Endothelial cell of umbilical vein (primary cell): ENCODE measurements around the gene BPTF. TPM values are rescaled to one million over a fixed set of nuclear protein-coding genes. Genes with fewer than 3 reads are reported as not detected.

Experiments
- BruUV-seq: library from RNA; stranded (reverse); fragments of 400-500 nt; replicated peaks from 2 replicates; lab custom pipeline; 2021; lab: Mats Ljungman, UMichigan
- CTCF ChIA-PET: fragments of 300-600, 350-600 bp; sonication (Branson Sonifier 250); formaldehyde crosslinking; loops from one replicate; lab custom pipeline; 2021; ENCODE audit warnings: antibody characterized with exemption, inconsistent platforms; lab: Charles Lee
- POLR2A ChIA-PET: fragments of 300-600, 350-600 bp; sonication (Branson Sonifier 250); formaldehyde crosslinking; loops from one replicate; lab custom pipeline; 2021; ENCODE audit warnings: antibody characterized with exemption, inconsistent platforms; lab: Charles Lee
- DNase-seq: peaks from one replicate; pipeline ENCODE4 v3.0.0-alpha.2; 2011; ENCODE audit warnings: low read depth, low spot score
- FAIRE-seq: peaks from 2 replicates; lab custom pipeline; 2011; peaks lifted over from hg19 to GRCh38; lab: Jason Lieb, UNC
- H2AFZ ChIP-seq: 2 replicates; pipeline ENCODE4 v1.6.0; 2012; ENCODE audit warnings: low read depth, low read length, control low read depth, inconsistent platforms
- H3K27ac ChIP-seq: 2 replicates; pipeline ENCODE4 v1.5.1; 2011; ENCODE audit warnings: low read depth, mild to moderate bottlenecking, control low read depth, low read length, moderate library complexity; ENCODE audit not compliant: insufficient read depth
- H3K27me3 ChIP-seq, 2 experiments: 2 replicates each; pipeline versions ENCODE4 v1.6.0 to v1.6.1; 2011; ENCODE audit warnings: low read length in 2 of 2, mixed read lengths in 1 of 2; ENCODE audit not compliant: control insufficient read depth in 2 of 2, insufficient read depth in 2 of 2
- H3K36me3 ChIP-seq, 2 experiments: 2 replicates in 1 of 2; 3 replicates in 1 of 2; pipeline ENCODE4 v1.5.1; 2011; ENCODE audit warnings: low read length in 2 of 2, mild to moderate bottlenecking in 1 of 2, moderate library complexity in 1 of 2; ENCODE audit not compliant: control insufficient read depth in 2 of 2, insufficient read depth in 2 of 2; ENCODE audit errors: extremely low read depth in 1 of 2
- H3K4me1 ChIP-seq: 3 replicates; pipeline ENCODE4 v1.5.1; 2011; ENCODE audit warnings: mild to moderate bottlenecking, low read length; ENCODE audit not compliant: control insufficient read depth, insufficient read depth; ENCODE audit errors: extremely low read depth
- H3K4me2 ChIP-seq: 2 replicates; pipeline ENCODE4 v1.6.1; 2011; ENCODE audit warnings: low read length, control low read depth, mixed read lengths; ENCODE audit not compliant: insufficient read depth
- H3K4me3 ChIP-seq, 3 experiments: fragments of 200-600 bp in 1 of 3; sonication (generic), shearing (Covaris generic) in 1 of 3; replicated peaks in 1 of 3; 2 replicates each; pipeline ENCODE4 v1.5.1; 2011 to 2016; ENCODE audit warnings: control low read depth in 3 of 3, low read length in 3 of 3, mild to moderate bottlenecking in 2 of 3, inconsistent platforms in 1 of 3, low read depth in 1 of 3, moderate library complexity in 1 of 3; ENCODE audit not compliant: insufficient read depth in 1 of 3
- H3K79me2 ChIP-seq: 2 replicates; pipeline ENCODE4 v1.6.0; 2012; ENCODE audit warnings: low read length, inconsistent platforms; ENCODE audit not compliant: control insufficient read depth, insufficient read depth
- H3K9ac ChIP-seq: replicated peaks from 2 replicates; pipeline ENCODE3; 2011; ENCODE audit warnings: low read length, control low read depth; ENCODE audit not compliant: insufficient read depth; ENCODE audit errors: extremely low read depth
- H3K9me1 ChIP-seq: replicated peaks from 3 replicates; pipeline ENCODE4 v1.6.0; 2011; ENCODE audit warnings: mild to moderate bottlenecking, low read length; ENCODE audit not compliant: control insufficient read depth, insufficient read depth; ENCODE audit errors: extremely low read depth
- H3K9me3 ChIP-seq: replicated peaks from 2 replicates; pipeline ENCODE4 v1.5.1; 2012; ENCODE audit warnings: low read length, inconsistent platforms; ENCODE audit not compliant: control insufficient read depth, insufficient read depth
- H4K20me1 ChIP-seq: replicated peaks from 2 replicates; pipeline ENCODE3; 2011; ENCODE audit warnings: mild to moderate bottlenecking, low read length; ENCODE audit not compliant: control insufficient read depth, insufficient read depth; ENCODE audit errors: extremely low read depth
- CTCF ChIP-seq, 2 donors: IDR thresholded peaks; 1 replicate in 1 of 2; 2 replicates in 1 of 2; pipeline ENCODE4 v1.5.1; 2011; ENCODE audit warnings: low read length in 2 of 2, mild to moderate bottlenecking in 2 of 2, moderate library complexity in 2 of 2, control low read depth in 1 of 2, inconsistent platforms in 1 of 2, low read depth in 1 of 2; ENCODE audit not compliant: insufficient read depth in 1 of 2; ENCODE audit errors: extremely low read depth in 1 of 2
- EZH2 ChIP-seq: IDR thresholded peaks from 2 replicates; pipeline ENCODE4 v1.6.1; 2012; ENCODE audit warnings: borderline replicate concordance, low read depth, mild to moderate bottlenecking, moderate library complexity, low read length, inconsistent platforms; ENCODE audit not compliant: severe bottlenecking
- FOS ChIP-seq: IDR thresholded peaks from 2 replicates; pipeline ENCODE4 v1.6.1; 2011; ENCODE audit warnings: mild to moderate bottlenecking, low read length, moderate library complexity, borderline replicate concordance; ENCODE audit not compliant: insufficient read depth
- GATA2 ChIP-seq: IDR thresholded peaks from 2 replicates; pipeline ENCODE4 v1.7.0; 2011; ENCODE audit warnings: low read depth, mild to moderate bottlenecking, moderate library complexity, mixed read lengths, low read length; ENCODE audit not compliant: insufficient read length, insufficient read depth
- JUN ChIP-seq: IDR thresholded peaks from 2 replicates; pipeline ENCODE4 v1.6.1; 2011; ENCODE audit warnings: borderline replicate concordance, low read depth; ENCODE audit not compliant: insufficient read length, insufficient read depth
- MYC ChIP-seq: IDR thresholded peaks from one replicate; pipeline ENCODE4 v1.6.1; 2011; ENCODE audit warnings: mild to moderate bottlenecking, low read depth, low read length
- POLR2A ChIP-seq: IDR thresholded peaks from 2 replicates; pipeline ENCODE4 v1.6.1; 2012; ENCODE audit warnings: low read depth, mild to moderate bottlenecking, control low read depth, low read length
- POLR2AphosphoS5 ChIP-seq: IDR thresholded peaks from 2 replicates; pipeline ENCODE4 v1.6.1; 2012; ENCODE audit warnings: low read depth, mild to moderate bottlenecking, control low read depth, low read length, moderate library complexity; ENCODE audit not compliant: insufficient read depth
- dilution Hi-C: fragments of 300-500 bp; cut with MboI; formaldehyde crosslinking; loops from one replicate; pipeline ENCODE4 v1.15.0; 2019; ENCODE audit warnings: low sequenced_read_pairs; ENCODE audit not compliant: extremely low pct_ligation_motif_present
- intact Hi-C: fragments of 100-400 bp; cut with micrococcal nuclease; formaldehyde crosslinking; loops from one replicate; pipeline ENCODE4 v1.10.0; 2022
- polyA plus RNA-seq, 4 experiments: library from polyadenylated mRNA; depleted of rRNA in 3 of 4; stranded (reverse) in 3 of 4; unstranded in 1 of 4; fragments of >200 nt; gene quantifications; 2 replicates each; pipeline versions ENCODE4 v1.2.1 to v1.2.3, GENCODE V29; 2011 to 2012; ENCODE audit warnings: missing spikeins in 1 of 4
- total RNA-seq: library from RNA; stranded (reverse); gene quantifications from 2 replicates; pipeline ENCODE4 v1.2.3, GENCODE V29; 2021
- TF ChIP-seq, protein P1 (sequence below): IDR thresholded peaks from 2 replicates; pipeline ENCODE4 v1.6.1; 2011; ENCODE audit not compliant: insufficient read depth, insufficient read length

Gene BPTF
- total and polyA plus RNA-seq, 2 donors (not counting 3 experiments of a cell fraction or from before 2014, with no cell fraction given): 41.0 to 88.1 TPM

- H3K4me2 ChIP-seq: no peak overlapping the region
- H3K4me1 ChIP-seq: no peaks in the 10 kb centered on the region
- no peak overlapping the region for H3K9ac ChIP-seq
- no peaks in the 10 kb centered on the region for H3K9me1 ChIP-seq
- FAIRE-seq (no peak), DNase-seq (no peak)
- dilution Hi-C loops (no loop called here), intact Hi-C loops (no loop called here)
- no TSS peak for BruUV-seq
- no peak overlapping the region for H3K4me3 ChIP-seq
- TF ChIP-seq MYC (no peak), GATA2 (no peak), EZH2 (no peak), POLR2A (no peak), FOS (no peak), POLR2AphosphoS5 (no peak), CTCF (IDR thresholded peaks at IDR 0.05; ENCODE audit: extremely low read depth in 1 of 2, insufficient read depth in 1 of 2, low read depth in 1 of 2, low read length in 2 of 2) (no peak), JUN (no peak)
- TF ChIP-seq, protein P1, sequence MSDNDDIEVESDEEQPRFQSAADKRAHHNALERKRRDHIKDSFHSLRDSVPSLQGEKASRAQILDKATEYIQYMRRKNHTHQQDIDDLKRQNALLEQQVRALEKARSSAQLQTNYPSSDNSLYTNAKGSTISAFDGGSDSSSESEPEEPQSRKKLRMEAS: no peak
- no peak overlapping the region for H3K27ac ChIP-seq
- ChIA-PET CTCF (no interaction called here), POLR2A (no interaction called here)
- H3K36me3 ChIP-seq: peaks cover 8 to 15% of the 10 kb centered on the region in 2 experiments
- H3K79me2 ChIP-seq: no peaks in the 10 kb centered on the region
- no peaks in the 10 kb centered on the region for H4K20me1 ChIP-seq
- H2AFZ ChIP-seq: no peak overlapping the region
- no peaks in the 10 kb centered on the region for H3K9me3 ChIP-seq
- no peaks in the 10 kb centered on the region for H3K27me3 ChIP-seq
These were observed 86.8 kb downstream of the BPTF start for GRCh38 chr17:67912088-67912487.
